Mammary epithelial cell (primary cell): Measurements from ENCODE around the gene C19orf25.

Source experiments
- EZH2 ChIP-seq: IDR thresholded peaks from 2 replicates; pipeline ENCODE4 v1.6.1; 2012; ENCODE audit warnings: low read length, inconsistent platforms, borderline replicate concordance
- TF ChIP-seq, protein P1 (sequence below), 2 donors: IDR thresholded peaks in 1 of 2; conservative IDR thresholded peaks in 1 of 2; 2 replicates each; pipeline ENCODE4 v1.5.1; 2011 to 2012; ENCODE audit warnings: inconsistent platforms in 2 of 2, low read length in 2 of 2, mild to moderate bottlenecking in 2 of 2, control low read depth in 1 of 2, low read depth in 1 of 2; ENCODE audit not compliant: insufficient read depth in 1 of 2; ENCODE audit errors: extremely low read depth in 1 of 2

DNA sequence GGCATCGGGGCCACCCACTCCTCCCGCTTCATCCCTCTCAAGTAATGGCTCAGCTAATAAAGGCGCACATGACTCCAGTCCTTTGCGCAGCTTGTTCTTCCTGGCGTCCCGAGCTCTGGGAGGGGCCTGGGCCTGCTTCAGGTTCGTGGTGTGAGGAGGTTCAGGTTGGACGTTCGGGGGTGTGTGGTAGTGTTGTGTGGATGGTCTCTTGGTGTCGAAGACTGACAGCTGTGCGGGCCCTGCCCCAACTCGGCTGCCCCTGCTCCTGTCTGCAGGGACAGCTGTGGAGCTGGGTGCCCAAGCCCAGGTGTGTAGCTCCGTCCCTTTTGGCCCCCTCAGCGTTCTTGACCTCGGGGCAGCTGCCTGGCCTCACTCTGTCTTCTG, 38.6 kb downstream of the C19orf25 start:
- no peak for TF ChIP-seq EZH2
- TF ChIP-seq, protein P1, sequence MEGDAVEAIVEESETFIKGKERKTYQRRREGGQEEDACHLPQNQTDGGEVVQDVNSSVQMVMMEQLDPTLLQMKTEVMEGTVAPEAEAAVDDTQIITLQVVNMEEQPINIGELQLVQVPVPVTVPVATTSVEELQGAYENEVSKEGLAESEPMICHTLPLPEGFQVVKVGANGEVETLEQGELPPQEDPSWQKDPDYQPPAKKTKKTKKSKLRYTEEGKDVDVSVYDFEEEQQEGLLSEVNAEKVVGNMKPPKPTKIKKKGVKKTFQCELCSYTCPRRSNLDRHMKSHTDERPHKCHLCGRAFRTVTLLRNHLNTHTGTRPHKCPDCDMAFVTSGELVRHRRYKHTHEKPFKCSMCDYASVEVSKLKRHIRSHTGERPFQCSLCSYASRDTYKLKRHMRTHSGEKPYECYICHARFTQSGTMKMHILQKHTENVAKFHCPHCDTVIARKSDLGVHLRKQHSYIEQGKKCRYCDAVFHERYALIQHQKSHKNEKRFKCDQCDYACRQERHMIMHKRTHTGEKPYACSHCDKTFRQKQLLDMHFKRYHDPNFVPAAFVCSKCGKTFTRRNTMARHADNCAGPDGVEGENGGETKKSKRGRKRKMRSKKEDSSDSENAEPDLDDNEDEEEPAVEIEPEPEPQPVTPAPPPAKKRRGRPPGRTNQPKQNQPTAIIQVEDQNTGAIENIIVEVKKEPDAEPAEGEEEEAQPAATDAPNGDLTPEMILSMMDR (conservative IDR thresholded peaks at IDR 0.05 in 1 of 2, IDR thresholded peaks at IDR 0.05 in 1 of 2; ENCODE audit: extremely low read depth in 1 of 2, insufficient read depth in 1 of 2, low read depth in 1 of 2, low read length in 2 of 2) = no peak
